K562 (cell line): ENCODE measurements around the gene SEMA6B. TPM values are rescaled to one million over a fixed set of nuclear protein-coding genes. Genes with fewer than 3 reads are reported as not detected.
A peak's percentile ranks its signal among the peaks of the same experiment; 100 is the strongest.

Experiments used
- CBX1 ChIP-seq: sonication (generic); IDR thresholded peaks from 2 replicates; pipeline ENCODE4 v1.6.1; 2016; ENCODE audit warnings: antibody characterized with exemption, low read depth, mild to moderate bottlenecking
- CEBPG ChIP-seq, 3 experiments: fragments of 200-800 bp in 1 of 3; sonication (Bioruptor generic) in 1 of 3; sonication (generic) in 1 of 3; formaldehyde crosslinking in 1 of 3; IDR thresholded peaks in 2 of 3; conservative IDR thresholded peaks in 1 of 3; 2 replicates each; pipeline versions ENCODE4 v1.6.1 to v1.8.0; 2016 to 2022; ENCODE audit warnings: missing compliant biosample characterization in 2 of 3, missing genetic modification characterization in 2 of 3, mild to moderate bottlenecking in 1 of 3, missing genetic modification reagents in 1 of 3
- CGGBP1 ChIP-seq: fragments of 250-450 bp; sonication (Bioruptor Pico); IDR thresholded peaks from 2 replicates; pipeline ENCODE4 v1.9.0; 2021; ENCODE audit warnings: mild to moderate bottlenecking
- HMG20B ChIP-seq: fragments of 250-450 bp; sonication (Bioruptor Pico); IDR thresholded peaks from 2 replicates; pipeline ENCODE4 v1.5.0; 2021; ENCODE audit warnings: mild to moderate bottlenecking
- HNRNPK ChIP-seq: fragments of 200-400 bp; formaldehyde crosslinking; IDR thresholded peaks from one replicate; pipeline ENCODE4 v1.6.1; 2018; ENCODE audit warnings: mild to moderate bottlenecking, low read depth, low read length; ENCODE audit not compliant: poor library complexity, severe bottlenecking
- JUNB ChIP-seq: fragments of 450-650 bp; formaldehyde crosslinking; conservative IDR thresholded peaks from 2 replicates; pipeline ENCODE4 v1.4.0; 2020; ENCODE audit warnings: mild to moderate bottlenecking
- MEF2D ChIP-seq: conservative IDR thresholded peaks from 2 replicates; pipeline ENCODE4 v1.6.1; 2016; ENCODE audit warnings: low read depth, missing genetic modification characterization, missing compliant biosample characterization
- POLR2H ChIP-seq: IDR thresholded peaks from 2 replicates; pipeline ENCODE4 v1.6.1; 2016; ENCODE audit warnings: missing genetic modification characterization, low read depth, mild to moderate bottlenecking, control low read depth, missing compliant biosample characterization, moderate library complexity
- TBL1XR1 ChIP-seq, 2 experiments: IDR thresholded peaks; 2 replicates each; pipeline ENCODE4 v1.6.1; 2012; ENCODE audit warnings: improper control_type of control experiment in 2 of 2, low read length in 2 of 2, mild to moderate bottlenecking in 1 of 2
- XRCC3 ChIP-seq: fragments of 450-650 bp; IDR thresholded peaks from 2 replicates; pipeline ENCODE4 v1.6.1; 2017; ENCODE audit warnings: mild to moderate bottlenecking, moderate library complexity
- ZBTB17 ChIP-seq: fragments of 450-650 bp; formaldehyde crosslinking; IDR thresholded peaks from 2 replicates; pipeline ENCODE4 v1.4.0; 2020; ENCODE audit warnings: mild to moderate bottlenecking
- ZBTB9 ChIP-seq: fragments of 450-650 bp; formaldehyde crosslinking; IDR thresholded peaks from 2 replicates; pipeline ENCODE4 v1.4.0; 2020; ENCODE audit warnings: mild to moderate bottlenecking, moderate library complexity
- ZFP36 ChIP-seq: fragments of 150-350 bp; IDR thresholded peaks from 2 replicates; pipeline ENCODE4 v1.6.1; 2018; ENCODE audit warnings: low read length, low read depth; ENCODE audit not compliant: partially characterized antibody
- ZNF395 ChIP-seq: fragments of 200-800 bp; sonication (Bioruptor generic); IDR thresholded peaks from 2 replicates; pipeline ENCODE4 v1.6.1; 2017; ENCODE audit warnings: missing genetic modification characterization, missing compliant biosample characterization
- ZNF655 ChIP-seq: fragments of 250-450 bp; sonication (Bioruptor Pico); IDR thresholded peaks from 2 replicates; pipeline ENCODE4 v1.5.0; 2021
- ZNF707 ChIP-seq: fragments of 250-450 bp; sonication (Bioruptor Pico); conservative IDR thresholded peaks from 2 replicates; pipeline ENCODE4 v1.8.0; 2022; ENCODE audit warnings: inconsistent platforms, mild to moderate bottlenecking, moderate library complexity
- ZNF75A ChIP-seq: fragments of 450-650 bp; formaldehyde crosslinking; IDR thresholded peaks from 2 replicates; pipeline ENCODE4 v1.4.0; 2020; ENCODE audit warnings: mild to moderate bottlenecking
- ZSCAN32 ChIP-seq: fragments of 450-650 bp; formaldehyde crosslinking; IDR thresholded peaks from 2 replicates; pipeline ENCODE4 v1.4.0; 2020; ENCODE audit warnings: mild to moderate bottlenecking, moderate library complexity
- polyA plus RNA-seq, 8 experiments: library from polyadenylated mRNA; depleted of rRNA in 4 of 8; stranded (reverse) in 5 of 8; unstranded in 3 of 8; fragments of >200 nt; fragmentation: Nextera tagmentation in 2 of 8; fragmentation: Illumina TruSeq in 1 of 8; extraction: Ambion mirVana in 2 of 8; extraction: Trizol in 1 of 8; gene quantifications; 2 replicates each; pipeline versions ENCODE4 v1.2.1 to v1.2.3, GENCODE V29; 2011 to 2014; ENCODE audit warnings: inconsistent platforms in 1 of 8, missing spikeins in 1 of 8
- total RNA-seq, 7 experiments: library from RNA; depleted of rRNA in 6 of 7; stranded (reverse); fragments of >200 nt in 6 of 7; fragmentation: Illumina TruSeq in 2 of 7; extraction: Trizol in 2 of 7; gene quantifications; 2 replicates each; pipeline versions ENCODE4 v1.2.1 to v1.2.3, GENCODE V29; 2011 to 2021; ENCODE audit warnings: low replicate concordance in 1 of 7

SEMA6B gene
- total and polyA plus RNA-seq, 9 of the 15 experiments (the other 6 are each of a cell fraction or from before 2014, with no cell fraction given) = 0.65 to 4.6 (median 2.5) TPM; not detected in 2

- no peak for TF ChIP-seq ZBTB9 (CRISPR knock-in tag)
- no peak for TF ChIP-seq HMG20B (CRISPR knock-in tag)
- TF ChIP-seq ZBTB17 (CRISPR knock-in tag) = no peak
- no peak for TF ChIP-seq TBL1XR1 (IDR thresholded peaks at IDR 0.05; ENCODE audit: low read length in 2 of 2)
- no peak for TF ChIP-seq CGGBP1 (CRISPR knock-in tag)
- no peak for TF ChIP-seq ZNF395 (CRISPR knock-in tag)
- no peak for TF ChIP-seq XRCC3
- no peak for TF ChIP-seq ZNF707 (CRISPR knock-in tag)
- TF ChIP-seq POLR2H = no peak
- no peak for TF ChIP-seq JUNB (CRISPR knock-in tag)
- TF ChIP-seq ZFP36 = peak; percentile 79
- no peak for TF ChIP-seq ZSCAN32 (CRISPR knock-in tag)
- no peak for TF ChIP-seq ZNF655 (CRISPR knock-in tag)
- TF ChIP-seq CBX1 = peak; percentile 40; the same call in 1 of the 2 replicates
- no peak for TF ChIP-seq CEBPG (CRISPR knock-in tag; IDR thresholded peaks at IDR 0.05)
- no peak for TF ChIP-seq CEBPG (tag; conservative IDR thresholded peaks at IDR 0.05 in 1 of 2, IDR thresholded peaks at IDR 0.05 in 1 of 2)
- no peak for TF ChIP-seq MEF2D (tag)
- no peak for TF ChIP-seq ZNF75A (CRISPR knock-in tag)
- no peak for TF ChIP-seq HNRNPK
These were observed 11.9 kb upstream of the SEMA6B start (continued) for GRCh38 chr19:4571305-4571917.
